NCI-H2227 treated with DMSO at 0.1 percent for 48 hours (cell line): ENCODE measurements around the gene PHC2.

ENCODE experiments used
- DNase-seq: peaks from one replicate; lab custom pipeline; 2025; lab: John Stamatoyannopoulos, UW

Gene PHC2

DNA sequence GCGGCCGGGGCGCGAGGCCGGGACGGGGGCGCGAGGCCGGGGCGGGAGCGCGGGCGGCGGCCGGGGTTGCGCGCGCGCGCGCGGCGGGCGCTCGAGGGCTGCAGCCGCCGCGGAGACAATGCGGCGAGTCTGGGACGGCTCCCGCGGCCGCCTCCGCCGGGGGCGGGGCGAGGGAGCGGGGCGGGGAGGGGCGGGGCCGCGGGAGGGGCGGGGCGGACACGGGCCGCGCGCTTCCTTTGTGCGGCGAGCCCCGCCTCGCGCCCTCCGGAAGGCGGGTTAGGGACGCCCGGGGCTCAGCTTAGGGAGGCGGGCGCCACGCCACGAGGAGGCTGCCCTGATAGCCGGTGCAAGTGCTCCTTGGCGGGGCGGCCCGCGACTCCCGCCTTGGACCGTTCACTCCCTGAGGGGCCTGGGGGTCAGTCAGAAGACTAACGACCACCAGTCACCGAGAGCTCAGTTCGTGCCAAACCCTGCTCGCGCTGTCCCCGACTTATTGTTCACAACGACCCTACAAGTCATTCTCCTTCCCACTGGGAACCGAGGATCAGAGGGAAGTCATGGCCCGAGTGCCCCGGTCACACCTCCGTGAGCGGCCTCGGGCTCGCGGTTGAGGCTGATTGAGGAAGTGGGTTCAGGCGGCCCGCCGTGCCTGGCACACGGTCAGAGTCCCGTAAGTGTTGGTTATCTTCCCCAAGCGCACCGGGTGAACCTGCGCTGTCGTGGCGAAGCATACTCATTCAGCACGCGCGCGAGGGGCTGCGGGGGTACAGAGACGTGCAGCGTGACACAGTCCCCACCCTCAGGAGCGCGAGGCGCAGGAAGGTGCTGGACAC, 80.9 kb downstream of the PHC2 start:
- DNase-seq = peak; percentile 84

GRCh38 chr1:33349081-33349759, 81.7 kb downstream of the PHC2 start:
- DNase-seq = no peak

DNA sequence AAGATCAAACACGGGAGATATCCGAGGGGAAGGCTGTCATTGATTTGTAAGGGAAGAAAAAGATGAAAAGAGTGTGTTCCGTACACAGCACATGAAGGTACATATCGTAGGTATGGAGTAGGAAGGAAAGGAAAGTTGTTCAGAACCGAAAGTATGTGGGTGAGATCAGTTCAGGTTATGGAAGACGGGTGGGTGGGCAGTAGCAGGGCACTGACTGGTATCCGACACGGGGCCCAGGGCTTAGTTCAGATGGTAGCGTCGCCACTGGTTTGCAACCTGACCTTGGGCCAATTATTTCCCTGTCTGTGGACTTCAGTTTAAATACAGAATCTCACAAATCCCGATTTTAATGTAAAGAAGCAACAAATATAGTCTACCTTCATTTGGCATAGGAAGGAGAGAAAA, 82.2 kb downstream of the PHC2 start:
- no peak for DNase-seq

DNA sequence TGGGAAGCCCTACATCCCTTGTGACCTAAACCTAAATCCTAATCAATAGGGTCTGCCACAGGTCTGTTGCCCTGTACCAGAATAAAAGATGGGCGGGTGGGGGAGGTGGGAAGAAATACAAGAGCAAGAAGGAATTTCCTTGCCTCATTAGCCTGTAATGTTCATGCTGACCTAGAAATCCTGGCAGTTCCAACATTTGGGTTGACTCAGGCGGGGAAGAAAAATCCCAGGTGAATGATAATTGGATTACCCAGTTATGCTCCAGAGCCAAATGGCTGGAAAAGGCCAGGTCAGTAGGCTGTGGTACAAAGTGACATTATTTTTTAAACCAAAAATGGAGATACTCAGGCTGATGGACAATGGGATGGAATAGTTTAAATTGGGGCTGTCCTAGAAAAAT, 82.7 kb downstream of the PHC2 start:
- no peak for DNase-seq

DNA sequence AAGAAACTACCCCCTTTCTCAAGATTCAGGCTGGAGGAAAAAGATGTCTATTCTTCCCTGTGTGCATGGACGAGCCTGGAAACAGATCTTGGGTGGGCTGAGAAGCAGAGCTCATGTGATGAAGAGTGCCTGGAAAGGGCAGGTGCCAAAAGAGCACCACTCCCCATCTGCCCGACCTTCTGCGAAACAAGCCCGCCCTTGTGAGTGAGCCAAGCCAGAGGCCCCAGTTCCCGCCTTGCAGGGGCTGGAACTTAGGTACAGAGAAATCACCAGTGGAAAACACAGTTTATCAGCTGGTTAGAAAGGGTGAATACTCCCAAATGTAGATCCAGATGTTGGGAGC, 83.3 kb downstream of the PHC2 start:
- no peak for DNase-seq

GRCh38 chr1:33346927-33347649, 83.8 kb downstream of the PHC2 start:
- no peak for DNase-seq

GRCh38 chr1:33346533-33346926, 84.4 kb downstream of the PHC2 start:
- no peak for DNase-seq

- no peak for DNase-seq
These were observed 85.9 kb downstream of the PHC2 start for GRCh38 chr1:33344896-33345560.

DNA sequence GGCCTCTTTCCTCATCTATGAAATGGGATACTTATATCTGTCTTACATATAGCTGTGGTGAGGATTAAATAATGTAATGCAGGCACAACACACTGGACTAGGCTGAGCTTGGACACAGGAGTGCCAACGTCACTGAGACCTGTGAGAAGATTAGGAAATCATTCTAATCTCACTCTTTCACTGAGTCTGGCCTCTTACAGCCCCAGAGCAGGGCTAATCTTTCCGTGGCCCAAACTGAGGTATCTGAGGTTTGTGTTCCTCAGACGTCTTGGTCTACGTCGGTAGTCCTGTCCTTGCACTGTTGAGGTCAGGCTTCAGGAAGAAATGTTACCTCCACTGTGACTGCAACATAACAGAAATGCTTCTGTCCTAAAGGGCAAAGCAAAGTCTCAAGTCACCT, 87.4 kb downstream of the PHC2 start:
- no peak for DNase-seq

DNA sequence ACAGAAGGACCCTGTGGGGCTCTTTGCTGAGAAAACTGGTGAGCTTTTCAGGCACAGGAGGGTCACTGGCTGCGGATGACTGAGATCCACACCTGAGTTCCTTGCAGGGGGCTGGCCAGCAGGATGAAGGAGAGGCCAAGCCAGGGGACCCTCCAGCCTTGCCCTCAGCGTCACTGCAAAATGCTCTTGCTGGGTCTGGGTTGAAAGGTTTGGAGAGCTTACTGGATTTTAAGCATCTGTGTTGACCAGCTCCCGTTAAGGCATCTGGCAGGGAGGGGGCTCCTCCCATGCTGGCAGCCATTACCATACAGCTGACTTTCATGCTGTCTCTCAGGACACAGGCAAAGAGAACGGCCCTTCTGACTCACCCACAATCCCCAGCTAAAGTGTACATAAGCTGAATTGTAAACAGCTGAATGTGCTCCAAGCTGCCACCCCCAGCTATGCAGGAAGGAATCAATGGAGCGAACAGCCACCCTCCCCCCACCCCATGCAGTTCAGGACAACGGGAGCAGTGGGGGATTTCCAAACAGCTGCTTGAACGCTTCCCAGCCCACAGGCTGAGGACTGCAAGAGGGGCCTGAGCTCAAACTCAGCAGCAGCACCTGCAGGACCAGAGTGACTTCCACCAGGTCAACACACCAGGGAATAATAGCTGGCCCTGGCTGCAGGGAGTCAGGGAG, 88.7 kb downstream of the PHC2 start:
- DNase-seq = peak; percentile 71

GRCh38 chr1:33341190-33341589, 89.7 kb downstream of the PHC2 start:
- DNase-seq = no peak

DNA sequence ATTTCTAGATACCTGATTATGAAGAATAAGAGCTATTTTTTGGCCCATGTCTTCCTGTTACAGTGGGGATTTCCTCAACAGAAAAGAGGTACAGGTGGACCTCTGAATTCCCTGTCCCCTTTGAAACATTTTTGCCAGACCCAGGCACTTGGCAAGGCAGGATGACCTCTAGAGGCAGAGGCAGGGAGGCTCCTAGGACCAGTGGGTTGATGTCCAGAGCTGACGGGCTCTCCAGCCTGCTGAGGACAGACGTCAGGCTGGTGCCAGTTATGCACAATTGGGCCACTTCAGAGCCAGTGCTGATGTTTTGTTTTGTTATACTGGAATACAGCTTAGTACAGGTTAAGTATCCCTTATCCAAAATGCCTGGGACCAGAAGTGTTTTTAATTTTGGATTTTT, 91.5 kb downstream of the PHC2 start:
- no peak for DNase-seq

- peak; percentile 18 for DNase-seq
These were observed 92.3 kb downstream of the PHC2 start for GRCh38 chr1:33338440-33339211.

DNA sequence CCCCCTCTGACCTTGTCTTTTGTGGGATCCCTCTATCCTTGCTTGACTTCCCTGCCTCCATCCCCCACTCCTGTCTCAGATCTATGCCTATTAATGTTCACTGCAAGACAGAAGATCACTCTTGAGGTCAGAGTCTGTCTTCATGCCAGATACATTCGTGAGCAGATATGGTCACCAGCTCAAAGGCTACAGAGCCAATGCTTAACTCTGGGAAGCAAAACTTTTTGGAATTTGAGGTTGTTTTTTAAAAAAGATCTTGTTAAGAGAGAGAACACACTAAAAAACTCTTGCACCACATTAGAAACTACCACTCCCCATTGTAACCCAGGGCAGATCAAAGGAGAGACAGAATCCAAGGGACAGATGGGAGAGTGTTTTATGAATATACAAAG, 92.9 kb downstream of the PHC2 start:
- no peak for DNase-seq

DNA sequence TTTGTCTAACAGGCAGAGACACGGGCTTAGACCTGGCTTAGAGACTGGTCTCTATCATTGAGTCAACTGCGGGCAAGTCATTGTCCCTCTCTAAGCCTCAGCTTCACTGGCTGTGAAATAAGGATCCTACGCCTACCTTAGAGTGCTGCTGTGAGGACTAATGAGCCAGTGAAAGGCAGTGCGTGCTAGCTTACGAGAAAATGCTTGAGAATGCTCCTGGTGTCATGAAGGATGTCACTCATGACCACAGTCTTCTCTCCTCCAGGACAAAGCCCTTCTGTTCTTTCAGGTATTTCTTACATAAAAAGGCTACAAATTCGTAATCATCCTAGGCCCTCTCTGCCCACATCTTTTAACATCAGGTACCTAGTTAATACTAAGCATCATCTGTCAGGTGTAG, 93.5 kb downstream of the PHC2 start:
- DNase-seq = no peak

GRCh38 chr1:33336580-33336979, 94.3 kb downstream of the PHC2 start:
- no peak for DNase-seq

GRCh38 chr1:33335020-33335419, 95.9 kb downstream of the PHC2 start:
- DNase-seq = no peak

- DNase-seq = no peak
These were observed 96.8 kb downstream of the PHC2 start for GRCh38 chr1:33334081-33334552.

DNA sequence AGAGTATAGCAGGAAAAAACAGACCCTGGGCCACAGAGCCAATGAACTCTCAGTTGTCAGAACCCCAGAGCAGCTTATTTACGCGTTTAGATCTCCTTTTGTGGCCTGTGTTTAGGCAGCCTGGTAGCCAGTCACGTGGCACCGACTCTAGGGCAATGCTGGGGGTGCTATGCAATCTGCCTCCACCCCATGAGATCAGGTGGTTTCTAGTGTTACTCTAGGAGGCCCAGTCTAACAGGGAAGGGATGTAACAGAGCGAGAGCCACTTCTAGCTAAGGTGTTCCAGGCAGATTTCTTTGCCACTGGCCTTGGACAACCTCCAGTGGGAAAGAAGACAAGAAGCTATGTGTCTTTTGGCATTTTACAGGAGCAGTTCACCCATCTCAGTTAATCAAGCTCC, 98.0 kb downstream of the PHC2 start:
- no peak for DNase-seq

DNA sequence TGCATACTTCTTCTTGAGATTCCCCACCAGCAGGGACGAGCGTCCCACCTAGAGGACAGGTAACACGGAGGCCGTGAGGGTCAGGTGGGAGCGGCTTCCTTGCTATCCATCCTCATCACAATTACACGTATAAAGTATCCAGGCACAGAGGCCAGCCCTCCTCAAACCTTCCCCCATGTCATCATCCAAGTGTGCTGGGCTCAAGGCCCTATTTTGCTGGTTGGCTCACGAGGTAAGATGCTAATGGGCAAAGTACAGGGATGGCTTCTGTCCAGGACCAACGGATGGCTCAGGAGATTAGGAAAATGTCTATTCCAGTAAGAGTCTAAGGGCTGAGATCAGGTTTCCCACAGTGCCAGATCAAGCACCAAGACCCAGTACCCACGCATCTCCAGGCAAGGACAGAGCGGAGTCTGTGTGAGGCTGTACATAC, 98.5 kb downstream of the PHC2 start:
- no peak for DNase-seq
